ENCODE data around the gene CTSO.
"Not testable (repeated sequence)": the region's sequence is repeated elsewhere in the genome, so short reads cannot be mapped to it uniquely, and the experiment has no call there.

The CTSO gene

DNA sequence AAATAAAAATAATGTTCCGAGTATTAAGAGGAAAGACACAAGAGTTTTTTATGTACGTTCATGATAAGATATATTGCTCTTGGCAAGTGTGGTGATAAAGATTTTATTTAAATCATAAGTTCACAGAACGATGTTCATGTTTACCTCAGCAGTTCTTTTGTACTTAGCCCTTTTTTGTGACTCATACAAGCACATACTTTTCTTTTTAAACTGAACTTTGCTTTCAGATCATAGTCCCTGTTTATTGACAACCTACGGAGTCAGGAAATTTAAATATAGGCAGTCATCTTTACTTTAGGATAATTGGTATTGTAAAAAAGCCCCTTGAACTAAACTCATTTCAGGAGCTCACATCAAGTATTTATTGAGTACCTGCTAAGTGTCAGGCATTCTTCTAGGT, 1.3 kb upstream of the CTSO start:
- no peak for DNase-seq

DNA sequence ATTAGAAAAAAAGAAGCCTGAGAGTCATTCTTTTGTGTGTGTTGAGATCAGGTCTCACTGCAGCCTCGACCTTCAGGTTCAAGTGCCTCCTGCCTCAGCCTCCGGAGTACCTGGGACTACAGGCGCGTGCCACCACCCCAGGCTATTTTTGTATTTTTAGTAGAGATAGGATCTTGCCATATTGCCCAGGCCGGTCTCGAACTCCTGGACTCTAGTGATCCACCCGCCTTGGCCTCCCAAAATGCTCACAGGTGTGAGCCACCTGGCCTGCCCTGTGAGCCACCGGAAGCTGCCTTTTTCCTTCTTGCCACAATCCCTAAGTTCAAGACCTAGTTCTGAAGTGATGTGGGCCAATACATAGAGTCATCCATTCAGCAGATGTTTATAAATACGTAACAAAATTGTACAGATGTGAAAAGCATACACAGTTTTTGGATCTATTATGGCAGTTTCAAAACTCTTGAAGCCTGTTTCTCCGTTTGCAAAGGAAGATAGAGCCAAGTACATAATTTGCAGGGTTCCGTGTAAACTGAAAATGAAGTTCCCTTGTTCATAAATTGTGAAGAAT, 536 bp upstream of the CTSO start:
- DNase-seq = peak in 3 of 51 donors; percentile 17 to 40 (median 19)

DNA sequence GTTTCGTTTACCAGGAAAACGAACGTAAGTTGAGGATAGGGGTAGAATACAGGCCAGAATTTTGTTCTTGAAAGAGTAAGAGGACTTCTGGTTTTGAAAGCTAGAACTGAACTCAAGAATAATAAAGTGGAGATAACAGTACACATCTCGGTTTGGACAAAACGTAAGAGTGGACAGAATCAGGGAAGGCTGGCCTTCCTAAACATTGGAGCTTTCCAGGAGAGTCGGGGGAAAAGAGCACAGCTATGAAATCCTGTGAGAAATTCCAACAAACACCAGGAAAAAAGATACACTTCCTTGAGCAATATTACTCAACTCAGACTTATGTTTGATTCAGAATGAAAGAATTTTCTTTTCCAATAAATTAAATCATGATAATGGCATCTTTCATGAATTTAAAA, 1.2 kb downstream of the CTSO start:
- DNase-seq = peak in 1 of 51 donors; percentile 50

DNA sequence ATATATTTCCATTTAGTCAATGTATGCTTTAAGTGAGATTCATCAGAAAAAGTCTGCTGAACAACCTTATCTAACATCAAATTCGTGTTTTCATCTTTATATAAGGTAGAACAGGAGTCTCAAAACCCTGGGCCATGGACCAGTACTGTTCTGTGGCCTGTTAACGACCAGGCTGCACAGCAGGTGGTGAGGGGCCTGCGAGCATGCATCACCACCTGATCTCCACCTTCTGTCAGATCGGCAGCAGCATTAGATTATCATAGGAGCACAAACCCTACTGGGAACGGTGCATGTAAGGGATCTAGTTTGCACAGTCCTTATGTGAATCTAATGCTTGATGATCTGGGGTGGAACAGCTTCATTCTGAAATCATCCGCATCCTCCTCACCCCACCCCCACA, 3.2 kb downstream of the CTSO start:
- DNase-seq = no peak

DNA sequence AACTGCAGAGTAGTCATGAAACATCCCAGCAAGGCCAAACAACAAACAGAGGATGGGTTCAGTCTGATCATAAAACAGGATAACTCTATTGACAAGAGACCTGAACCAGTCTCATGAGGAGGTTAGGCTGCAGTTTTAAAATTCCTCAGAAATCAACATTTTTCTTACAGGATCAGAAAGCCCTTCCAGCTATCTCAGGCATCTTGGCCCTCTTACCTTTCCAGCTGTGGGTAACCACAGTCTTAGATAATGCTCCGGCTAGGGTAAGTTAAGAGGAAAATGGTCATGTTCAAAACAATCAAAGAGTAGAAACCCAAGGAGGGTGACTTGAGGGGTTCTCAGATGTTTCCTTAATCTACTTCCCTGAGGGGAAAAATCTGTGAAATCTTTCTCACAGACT, 5.1 kb downstream of the CTSO start:
- no peak for DNase-seq

DNA sequence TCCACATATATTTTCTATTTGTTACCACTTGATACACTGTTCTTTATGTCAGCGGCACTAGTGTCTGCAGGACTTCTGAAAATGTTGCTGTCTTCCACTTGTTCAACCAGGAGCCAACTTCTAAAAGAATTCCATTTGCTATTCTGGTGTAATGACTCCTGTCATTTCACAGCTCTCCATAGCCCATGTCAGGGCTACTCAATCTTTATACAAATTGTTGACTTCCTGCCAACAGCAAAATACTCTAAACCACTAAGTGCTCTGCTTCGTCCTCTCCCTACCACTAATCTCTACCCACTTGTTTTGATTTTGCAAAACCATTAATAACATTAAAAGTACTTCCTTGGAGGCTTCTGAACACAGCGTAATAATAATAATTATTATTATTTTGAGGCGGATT, 7.2 kb downstream of the CTSO start:
- no peak for DNase-seq

DNA sequence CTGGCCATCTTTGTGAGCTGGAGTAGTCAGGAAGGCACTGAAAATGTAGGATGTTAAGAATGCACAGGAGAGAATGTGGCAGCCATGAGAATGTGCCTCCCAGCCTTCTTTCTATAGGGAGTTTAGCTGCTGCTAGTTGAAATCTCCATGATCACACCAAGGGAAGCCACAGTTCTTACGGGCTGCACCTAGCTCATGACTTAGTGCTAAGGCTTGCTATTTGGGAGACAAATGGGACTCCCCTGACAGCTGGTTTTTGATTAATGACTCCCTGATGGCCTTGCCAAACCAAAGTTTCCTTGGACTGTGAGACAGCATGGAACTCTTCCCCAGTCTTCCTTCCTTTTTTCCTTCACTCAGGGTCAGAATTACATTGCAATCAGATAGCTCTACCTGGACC, 9.2 kb downstream of the CTSO start:
- DNase-seq = no peak

DNA sequence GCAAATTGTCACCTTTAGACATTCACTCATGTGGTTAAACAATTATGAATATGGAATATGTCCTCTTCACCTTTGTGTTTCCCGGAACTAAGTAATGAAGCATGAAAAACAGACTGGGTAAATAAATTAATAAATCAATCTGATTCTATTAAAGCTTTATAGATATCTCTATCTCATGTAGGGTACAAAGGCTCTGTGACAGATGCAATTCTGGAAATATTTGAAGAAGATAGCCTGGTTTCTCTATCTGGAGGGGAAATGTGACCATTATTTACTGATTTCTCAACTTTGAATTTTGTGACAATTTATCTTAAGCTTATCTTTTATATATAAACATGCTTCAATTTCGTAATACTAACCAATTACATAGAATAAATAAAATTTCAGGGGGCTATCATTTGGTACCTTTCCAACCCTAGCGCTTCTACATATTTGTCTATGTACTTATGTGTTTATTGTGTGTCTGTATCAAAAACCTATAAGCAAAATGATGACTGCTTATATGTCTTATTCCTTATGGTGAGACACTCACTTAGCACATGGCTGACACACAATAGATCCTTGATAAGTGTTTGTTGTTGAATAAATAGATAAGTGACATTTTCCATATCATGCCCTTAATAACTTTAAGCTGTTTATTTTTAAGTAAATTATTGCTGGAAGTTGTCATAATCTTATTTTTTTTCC, 9.9 kb downstream of the CTSO start:
- DNase-seq = no peak

DNA sequence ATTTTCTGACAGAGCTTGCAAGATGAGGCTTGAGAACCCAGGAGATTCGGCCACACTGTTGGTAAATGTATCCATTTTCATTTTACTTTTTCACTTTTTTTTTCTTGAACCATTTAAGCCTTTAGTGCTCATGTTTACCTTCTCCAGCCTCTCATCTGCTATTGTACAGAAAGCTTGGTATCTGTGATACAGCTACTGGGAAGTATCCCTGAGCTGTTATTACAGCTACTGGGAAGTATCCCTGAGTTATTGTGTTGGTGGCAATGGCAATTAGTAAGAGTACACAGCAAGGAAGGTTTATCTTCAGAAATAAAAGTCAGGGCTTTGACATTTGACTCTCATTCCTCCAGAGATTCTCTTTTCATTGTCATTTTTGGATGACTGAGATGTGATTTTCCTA, 11.8 kb downstream of the CTSO start:
- no peak for DNase-seq

DNA sequence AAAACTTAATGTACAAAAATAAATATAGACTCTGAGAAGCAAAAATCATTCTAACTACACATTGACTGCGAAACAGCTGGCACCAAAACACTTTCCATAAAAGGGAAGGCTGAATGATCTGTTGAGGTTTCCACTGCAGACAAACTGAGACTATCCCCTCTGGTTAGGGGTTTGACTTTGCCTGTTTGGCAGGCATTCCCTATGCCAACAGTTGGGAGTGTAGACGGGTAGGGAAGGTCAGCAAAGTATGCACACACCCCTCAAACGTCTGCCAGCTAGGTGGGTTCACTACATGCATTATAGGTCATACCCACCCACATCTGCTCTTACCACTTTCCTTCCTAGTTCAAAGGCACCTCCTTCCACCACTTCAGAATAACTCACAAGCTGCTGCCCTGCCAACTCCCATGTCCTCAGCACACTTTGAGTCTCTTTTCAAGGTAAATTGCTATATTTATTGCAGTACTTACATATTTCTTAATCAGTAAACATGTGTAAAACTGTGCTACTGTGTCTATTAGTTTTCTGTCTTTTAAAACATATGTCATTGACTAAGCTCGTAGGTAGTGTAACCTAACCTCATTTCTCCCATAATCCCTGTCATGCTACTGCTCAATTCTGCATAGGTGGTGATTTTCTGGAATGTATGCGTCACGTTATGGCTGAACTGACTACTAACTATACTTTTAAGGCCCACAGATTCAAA, 12.4 kb downstream of the CTSO start:
- DNase-seq = no peak

DNA sequence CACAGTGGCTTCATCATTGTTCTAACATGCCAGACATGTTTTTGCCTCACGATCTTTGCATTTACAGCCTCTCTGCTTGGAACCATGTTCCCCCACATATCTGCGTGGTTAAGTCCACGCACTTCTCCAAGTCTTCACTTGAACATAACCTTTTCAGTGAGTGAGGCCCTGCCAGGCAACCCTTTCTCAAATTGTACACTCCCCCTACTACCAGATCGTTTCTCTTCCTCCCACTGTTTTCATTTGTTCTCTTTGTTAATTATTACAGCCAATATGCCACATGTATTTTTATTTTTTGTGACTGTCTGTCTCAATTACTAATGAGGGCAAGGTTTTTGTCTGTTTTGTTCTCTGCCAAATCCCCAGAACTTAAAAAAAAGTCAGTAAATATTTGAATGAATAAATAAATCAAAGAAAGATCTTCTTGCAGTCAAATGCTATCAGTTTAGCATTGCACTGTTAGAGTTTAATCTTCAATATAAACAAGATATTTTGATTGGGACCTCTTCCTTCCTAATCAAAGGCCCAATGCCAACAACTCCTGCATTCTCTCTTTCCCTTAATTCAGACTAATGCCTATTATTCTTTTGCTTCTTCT, 18.2 kb downstream of the CTSO start:
- DNase-seq = no peak

DNA sequence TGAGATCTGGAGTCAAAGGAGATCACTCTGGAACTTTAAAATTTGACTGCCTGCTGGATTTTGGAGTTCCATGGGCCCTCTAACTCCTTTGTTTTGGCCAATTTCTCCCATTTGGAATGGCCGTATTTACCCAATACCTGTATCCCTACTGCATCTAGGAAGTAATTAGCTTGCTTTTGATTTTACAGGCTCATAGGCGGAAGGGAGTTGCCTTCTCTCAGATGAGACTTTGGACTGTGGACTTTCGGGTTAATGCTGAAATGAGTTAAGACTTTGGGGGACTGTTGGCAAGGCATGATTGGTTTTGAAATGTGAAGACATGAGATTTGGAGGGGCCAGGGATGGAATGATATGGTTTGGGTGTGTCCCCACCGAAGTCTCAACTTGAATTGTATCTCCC, 19.0 kb downstream of the CTSO start:
- DNase-seq = not testable (repeated sequence)

DNA sequence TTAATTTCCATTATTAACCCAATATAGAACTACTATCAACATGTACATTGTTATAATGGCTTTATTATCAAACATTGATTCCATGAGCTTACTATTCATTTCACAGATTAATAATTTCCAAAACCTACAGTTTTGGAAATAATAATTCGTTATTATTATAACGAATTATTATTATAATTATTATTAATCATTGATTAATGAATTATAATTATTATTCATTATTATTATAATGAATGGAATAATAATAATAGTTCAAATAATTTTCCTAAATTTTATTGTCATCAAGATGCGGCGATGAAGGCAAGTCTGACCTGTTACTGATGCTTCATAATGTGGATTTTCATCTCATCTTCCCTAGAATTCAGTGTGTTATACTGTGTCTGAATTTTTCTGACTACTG, 22.0 kb downstream of the CTSO start:
- DNase-seq = no peak

DNA sequence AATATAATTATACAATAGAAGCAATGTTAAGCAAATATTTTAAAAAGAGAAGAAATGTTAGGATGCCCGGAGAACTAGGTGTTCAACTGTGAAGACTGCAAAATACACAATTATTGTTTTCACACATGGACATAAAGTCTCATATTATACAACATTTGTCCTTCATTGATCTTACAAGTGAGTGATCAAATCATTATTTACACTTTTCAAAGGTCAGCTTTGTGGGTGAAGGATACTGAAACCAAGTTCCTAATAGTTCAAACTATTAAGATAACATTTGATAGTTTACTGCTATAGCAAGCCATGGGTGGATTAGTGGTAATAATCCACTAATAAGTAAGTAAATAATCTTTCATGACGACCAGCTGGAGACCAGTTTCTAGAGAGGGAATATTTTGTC, 23.3 kb downstream of the CTSO start:
- DNase-seq = no peak

DNA sequence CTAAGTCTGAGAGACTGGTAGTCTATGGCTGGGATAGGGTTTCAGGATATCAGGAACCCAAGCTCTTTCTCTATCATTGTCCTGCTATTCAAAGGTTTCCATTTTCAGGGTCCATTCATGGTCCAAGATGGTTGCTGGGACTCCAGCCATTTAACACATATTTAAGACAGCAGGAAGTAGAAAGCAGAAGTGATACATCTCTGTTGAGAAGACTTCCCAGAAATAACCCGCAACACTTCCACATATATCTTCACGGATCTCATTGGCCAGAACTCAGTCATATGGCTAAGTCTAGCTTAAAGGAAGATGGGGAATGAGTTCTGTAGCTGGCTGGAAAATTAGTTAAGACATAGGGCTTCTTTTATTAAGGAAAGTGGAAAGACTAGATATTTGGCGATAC, 23.8 kb downstream of the CTSO start:
- DNase-seq = no peak

DNA sequence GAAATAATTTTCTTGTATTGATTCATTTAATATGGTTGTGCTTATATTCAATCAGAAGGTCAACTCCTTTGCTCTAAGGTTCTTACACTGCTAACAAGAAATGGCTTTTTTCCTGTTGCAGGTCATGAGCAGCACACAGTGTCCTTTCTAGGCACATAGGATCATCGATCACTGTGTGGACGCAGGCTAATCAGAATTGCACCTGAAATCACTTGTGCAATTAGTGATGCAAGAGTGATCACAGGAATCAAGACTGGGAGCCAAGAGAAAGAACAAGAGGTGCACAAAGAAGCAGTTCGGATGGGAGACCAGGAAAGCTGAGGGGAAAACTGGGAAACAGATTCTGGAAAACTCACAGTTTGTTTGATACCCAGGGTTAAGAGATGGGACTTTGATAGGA, 29.0 kb downstream of the CTSO start:
- DNase-seq = no peak

DNA sequence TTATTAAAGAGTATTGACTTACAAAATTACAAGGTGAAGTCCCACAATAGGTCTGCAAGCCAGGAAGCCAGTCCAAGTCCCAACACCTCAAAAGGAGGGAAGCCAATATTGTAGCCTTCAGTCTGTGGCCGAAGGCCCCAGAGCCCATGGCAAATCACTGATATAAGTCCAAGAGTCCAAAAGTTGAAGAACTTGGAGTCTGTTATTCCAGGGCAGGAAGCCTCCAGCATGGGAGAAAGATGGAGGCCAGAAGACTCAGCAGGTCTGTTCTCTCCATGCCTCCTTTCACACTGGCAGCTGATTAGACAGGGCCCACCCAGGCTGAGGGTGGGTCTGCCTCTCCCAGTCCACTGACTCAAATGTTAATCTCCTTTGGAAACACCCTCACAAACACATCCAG, 32.1 kb downstream of the CTSO start:
- DNase-seq = no peak

DNA sequence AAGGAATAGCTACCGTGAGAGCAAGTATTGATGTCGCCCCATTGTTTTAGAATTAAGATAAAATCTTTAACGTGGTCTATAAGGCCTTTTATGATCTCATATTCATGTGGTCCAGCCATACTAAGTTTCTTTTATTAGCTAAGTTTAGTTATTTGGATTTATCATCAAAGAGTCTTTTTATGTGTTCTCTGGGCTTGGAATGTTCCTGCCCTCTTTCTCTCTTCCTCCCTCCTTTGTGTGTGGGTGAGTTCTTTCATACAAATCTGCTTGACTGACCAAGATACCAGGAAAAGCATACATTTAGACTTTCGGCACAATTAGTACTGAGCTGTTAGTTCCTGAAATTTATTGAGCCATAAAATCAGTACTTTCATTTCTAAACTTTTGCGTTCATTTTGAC, 38.9 kb downstream of the CTSO start:
- DNase-seq = no peak

DNA sequence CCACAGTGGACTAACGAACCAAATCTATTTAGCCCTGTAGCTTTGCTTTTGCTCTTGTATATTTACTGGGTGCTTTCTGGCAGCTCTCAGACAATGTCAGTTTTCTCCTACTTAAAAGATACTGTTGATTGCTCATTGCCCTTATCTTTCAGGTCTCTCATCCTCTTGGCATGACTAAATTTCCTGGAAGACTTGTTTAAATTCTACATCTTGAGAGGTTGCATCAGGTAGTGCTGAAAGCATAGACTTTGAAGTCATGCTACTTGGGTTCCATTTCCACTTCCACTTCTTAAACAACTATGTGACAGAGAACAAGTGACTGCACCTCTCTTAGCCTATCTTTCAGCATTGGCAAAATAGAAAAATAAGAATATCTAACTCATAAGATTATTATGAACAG, 41.8 kb downstream of the CTSO start:
- DNase-seq = no peak

DNA sequence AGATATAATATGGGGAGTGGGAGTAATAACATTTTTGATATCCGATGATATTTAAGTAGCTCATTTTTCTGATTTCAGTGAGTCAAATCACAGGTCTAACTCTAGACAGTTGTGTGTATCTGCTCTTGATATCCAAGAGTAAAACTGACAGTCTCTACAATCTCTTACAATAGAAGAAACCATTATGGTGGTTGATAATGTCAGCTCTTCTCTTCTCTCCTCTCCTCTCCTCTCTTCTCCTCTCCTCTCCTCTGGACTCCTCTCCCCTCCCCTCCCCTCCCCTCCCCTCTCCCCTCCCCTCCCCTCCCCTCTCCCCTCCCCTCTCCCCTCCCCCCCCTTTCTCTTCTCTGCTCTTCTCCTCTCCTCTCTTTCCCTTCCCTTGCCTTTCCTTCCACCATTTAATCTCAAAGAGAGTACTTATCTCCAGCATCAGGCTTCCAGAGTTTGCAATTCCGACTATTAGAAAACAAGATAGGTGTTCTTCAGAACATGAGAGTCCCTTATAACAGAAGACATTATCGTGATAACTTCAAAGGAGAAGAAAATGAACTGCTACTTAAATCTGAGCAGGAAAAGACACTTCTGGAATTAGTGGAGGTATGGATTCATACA, 43.9 kb downstream of the CTSO start:
- DNase-seq = no peak

DNA sequence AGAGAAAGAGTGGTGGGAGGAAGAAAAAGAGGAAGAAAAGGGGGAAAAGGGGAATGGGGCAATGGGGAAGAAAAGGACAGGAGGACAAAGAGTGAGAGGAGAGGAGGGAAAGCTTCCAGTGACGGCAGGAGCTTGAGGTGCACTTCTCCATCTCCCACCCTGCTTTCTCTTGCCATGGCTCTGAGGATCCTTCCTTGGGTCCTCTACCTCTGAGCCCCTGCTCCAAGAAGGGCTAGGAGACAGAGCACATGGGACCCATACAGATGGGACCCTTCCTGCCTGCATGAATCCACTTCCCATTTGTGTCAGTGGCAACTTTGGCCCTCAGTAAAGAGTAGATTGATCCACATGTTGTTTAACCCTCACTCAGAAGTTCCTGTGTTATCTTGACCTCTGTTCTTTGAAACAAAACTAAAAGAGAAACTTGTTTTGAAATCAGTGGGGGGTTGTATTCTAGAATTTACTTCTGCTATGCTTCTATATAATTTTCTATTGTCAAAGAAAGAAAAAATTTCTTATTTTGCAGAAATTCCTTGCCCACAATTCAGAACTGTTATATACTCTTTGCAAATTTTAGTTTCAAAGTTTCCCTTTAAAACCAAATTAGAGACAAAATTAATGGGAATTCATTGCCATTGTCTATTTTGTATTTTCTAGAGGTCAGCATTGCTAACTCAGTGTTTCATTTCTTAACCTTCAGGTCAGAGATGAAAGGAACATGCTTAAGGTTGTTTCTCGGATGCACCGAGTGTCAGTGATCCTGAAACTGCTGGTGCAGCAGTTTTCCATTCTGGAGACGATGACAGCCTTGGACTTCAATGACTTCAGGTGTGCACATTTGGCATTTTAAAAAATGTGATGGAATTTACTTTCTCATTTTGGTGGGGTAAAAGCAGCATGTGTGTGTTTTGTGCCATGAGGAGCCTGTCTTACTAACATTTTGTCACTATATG, 45.2 kb downstream of the CTSO start:
- DNase-seq = no peak
